ENCODE results near the gene AKNAD1.

The AKNAD1 gene

DNA sequence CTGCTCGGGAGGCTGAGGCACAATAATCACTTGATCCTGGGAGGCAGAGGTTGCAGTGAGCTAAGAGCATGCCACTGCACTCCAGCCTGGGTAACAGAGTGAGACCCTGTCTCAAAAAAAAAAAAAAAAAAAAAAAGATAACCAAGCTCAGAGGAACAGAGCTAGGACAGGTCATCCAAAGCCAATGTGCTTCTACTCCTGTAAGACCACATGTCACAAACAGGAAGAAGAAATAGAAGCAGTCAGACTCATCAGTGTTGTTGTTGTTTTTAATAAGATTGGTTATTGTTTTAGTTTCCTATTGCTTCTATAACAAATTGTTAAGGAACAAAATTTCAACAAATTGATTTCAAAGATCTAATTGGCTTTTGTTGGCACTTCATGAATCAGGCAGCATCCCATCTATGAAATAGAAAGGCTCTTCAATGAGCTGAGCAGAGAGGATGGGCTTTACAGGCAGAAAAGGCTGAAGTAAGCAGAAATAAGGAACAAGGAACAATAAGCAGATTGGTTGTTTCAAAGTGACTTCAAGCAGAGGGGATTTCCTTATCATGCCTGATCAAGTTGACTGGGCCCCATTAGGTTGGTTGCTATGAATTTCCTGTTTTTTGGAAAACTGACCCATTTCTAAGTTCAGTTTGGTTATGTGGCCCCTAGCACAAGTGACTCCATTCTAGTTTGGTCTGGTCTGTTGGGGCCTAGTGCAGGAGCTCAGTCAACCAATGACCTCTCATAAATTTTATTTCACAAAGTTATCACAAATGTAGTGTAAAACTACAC lies 6.0 kb upstream of the AKNAD1 start:
- no peak for DNase-seq (ENCODE audit: low spot score)

DNA sequence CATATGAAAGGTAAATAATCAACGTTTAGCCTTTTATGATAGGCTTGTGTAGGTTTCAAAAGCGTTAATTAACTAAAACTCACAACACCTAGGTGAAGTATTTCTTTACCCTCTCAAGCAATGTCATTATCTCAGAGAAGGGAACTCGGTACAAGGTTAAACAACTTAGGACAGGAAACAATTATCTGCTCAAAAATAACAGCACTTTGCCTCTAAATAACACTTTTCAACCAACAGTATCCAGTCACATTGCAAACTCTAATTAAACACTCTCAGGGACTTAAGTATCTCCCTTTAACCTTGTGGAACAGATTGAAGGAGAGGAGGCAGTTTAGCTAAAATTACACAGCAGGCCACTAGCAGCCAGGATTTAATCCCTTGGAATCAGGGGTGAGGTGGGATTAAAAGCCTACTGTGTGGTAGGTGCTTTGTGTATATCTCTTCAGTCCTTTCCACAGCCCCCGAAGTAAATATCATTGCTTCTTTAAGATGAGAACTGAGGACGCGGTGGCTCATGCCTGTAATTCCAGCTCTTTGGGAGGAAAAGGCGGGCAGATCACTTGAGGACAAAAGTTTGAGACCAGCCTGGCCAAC lies 5.2 kb upstream of the AKNAD1 start:
- DNase-seq (ENCODE audit: low spot score): no peak

DNA sequence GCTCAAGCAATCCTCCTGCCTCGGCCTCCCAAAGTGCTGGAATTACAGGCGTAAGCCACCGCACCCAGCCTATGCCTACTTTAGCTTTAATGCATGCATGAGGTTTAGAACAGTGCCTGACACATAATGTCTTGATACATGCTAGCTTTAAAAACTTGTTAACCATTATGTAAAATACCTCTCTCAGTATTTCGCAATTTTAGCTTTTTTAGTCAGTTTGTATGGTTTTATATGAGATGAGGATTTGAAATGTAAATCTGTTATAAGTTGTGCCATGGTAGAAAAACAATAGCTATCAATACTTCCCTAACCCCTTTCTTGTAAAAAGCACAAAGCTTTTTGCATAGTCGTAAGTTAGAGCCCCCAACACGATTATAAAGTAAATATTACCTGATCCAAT lies 4.7 kb upstream of the AKNAD1 start:
- no peak for DNase-seq (ENCODE audit: low spot score)

DNA sequence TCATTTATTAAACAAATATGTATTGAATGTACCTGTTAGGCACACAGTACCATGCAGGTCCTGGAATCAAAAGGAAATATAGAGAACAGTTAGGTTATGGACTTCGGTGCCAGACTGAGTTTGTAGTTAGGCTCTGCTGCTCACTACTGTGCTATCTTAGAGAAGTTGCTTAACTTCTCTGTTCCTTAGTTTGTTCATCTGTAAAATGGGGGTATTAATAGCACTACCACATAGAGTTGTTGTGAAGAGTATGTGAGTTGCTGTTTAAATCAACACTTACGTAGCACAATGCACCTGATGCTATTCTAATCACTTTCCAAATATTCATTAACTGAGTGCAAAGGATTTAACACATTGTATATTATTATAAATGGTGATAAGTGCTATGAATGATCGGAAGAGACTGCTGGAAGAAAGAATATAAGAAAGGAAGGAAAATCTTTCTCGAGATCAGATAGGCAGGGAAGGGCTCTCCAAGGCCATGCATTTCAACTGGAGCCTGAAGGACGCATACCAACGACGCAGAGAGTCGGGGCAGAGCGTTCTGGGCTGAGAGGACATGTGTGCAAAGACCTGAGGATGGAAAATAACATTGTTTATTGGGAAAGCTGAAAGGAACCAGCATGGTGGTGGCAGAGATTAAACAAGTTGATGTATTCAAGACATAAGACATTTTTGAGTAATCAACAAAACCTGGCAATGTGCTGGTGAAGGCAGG lies 3.5 kb upstream of the AKNAD1 start:
- no peak for DNase-seq (ENCODE audit: low spot score)

DNA sequence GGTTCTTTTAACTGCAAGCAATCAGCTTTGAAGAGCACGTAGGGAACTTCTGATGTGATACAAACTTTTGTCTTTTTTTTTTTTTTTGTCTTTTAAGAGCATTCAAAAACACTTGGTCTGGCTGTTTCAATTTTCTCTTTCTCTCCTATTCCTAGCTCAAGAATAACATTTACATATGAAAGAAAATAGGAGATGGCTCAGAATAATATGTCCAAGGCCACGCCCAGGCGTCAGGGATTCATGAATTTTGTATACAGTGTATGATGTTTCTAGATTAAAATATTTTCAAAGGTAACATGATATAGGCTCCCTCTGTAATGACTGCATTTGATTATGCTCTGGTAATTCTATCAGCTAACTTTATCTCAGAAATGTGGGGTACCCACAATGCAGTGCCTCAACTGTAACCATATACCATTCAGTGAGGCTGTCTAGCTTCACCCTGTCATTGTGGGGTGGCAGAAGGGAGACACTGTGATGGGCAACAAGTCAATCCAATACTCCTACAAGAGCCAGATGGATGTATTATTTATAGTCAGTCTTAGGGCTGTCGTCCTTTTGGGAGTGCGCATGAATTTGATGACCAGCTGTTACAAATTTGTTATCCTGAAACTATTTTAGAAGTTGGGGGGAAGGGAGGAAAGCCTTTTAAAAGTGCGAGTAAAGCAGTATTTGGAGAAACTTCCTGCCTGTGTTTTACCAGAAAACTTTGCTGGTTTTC lies 1.5 kb upstream of the AKNAD1 start:
- no peak for DNase-seq (ENCODE audit: low spot score)

DNA sequence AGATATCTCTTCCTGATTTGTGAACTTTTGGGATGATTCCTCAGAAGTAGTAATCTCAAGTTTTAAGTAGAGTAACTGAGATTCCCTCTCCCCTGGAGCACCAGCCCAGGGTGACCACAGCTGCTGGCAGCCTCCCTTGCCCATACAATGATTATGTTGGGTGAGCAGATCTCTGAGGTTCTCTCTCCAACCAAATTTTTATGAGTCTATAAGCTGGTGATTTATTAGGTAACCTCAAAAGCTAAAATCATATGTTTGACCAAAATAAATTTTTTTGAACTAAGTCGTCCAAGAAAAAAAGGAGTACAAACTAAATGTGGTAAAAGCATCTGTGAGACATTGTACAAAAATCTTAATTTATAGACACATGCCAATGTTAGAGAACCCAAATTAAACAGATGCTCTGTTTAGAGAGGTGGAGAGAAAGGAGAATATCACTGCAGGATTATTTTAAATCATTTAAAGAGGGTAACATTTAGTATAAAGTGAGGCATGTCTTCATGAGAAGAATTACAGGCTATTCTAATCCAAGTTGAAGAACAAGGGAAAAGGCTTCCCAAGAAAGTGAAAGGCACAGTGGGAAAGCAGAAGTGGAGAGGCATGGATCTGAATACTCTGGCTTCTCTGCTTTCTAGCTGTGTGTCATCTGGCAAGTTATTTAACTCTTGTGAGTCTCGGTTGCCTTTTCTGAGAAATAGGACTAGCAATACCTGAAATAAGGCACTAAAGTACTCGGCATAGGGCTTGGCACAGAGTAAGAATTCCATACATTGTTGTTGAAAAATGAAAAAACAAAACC lies 2.5 kb downstream of the AKNAD1 start:
- DNase-seq (ENCODE audit: low spot score): no peak

DNA sequence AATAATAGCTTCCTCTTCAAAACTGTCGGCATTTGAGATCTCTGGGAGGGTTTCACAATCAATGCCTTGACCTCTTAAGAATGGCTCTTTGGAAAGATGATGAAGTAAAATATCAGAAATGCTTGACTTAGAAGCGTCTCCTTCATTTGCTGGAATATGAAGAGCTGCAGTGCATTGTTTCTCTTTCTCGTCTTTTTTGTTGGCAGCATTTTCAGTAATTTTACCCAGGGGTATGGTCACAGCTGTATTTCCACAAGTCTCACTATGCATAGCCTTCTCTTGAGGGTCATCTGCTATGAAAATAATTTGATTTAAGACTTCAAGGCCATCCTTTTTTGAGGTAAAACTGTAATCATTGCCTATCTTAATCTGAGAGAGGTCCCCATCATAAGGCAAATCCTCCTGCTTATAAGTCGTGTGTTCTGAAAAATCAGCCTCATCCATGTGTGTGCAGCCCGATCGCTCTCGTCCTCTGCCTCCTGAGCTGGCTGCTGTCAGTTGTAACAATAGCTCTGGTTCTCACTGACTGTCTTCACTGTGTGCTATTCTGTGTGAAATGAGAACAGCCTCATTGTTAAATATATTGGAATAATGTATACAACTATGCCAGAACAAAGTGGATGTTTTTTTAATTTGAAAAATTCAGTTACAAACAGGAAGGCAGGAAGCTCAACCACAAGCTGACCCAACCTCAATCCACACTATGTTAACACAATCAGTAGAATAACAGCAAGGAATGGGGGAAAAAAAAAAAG lies 4.5 kb downstream of the AKNAD1 start:
- DNase-seq (ENCODE audit: low spot score): no peak

DNA sequence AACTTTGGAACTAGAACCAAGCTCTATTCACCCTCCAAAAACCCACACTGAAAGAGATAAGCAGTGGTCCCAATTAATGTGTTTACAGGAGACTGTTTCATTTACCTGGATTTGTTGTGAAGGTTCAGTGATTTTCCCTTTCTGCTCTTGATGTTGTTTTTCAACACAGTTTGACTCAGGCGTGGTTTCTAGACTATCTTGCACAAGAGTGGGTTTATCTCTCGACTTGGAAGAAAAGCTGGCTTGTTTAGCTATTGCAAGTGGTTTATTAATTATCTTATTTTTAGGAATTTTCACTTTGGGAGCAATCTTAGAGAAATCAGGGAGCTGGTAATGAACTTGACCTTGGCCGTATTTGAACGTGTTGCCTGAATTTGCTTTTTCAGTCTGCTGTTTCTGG lies 5.3 kb downstream of the AKNAD1 start:
- DNase-seq (ENCODE audit: low spot score): no peak

DNA sequence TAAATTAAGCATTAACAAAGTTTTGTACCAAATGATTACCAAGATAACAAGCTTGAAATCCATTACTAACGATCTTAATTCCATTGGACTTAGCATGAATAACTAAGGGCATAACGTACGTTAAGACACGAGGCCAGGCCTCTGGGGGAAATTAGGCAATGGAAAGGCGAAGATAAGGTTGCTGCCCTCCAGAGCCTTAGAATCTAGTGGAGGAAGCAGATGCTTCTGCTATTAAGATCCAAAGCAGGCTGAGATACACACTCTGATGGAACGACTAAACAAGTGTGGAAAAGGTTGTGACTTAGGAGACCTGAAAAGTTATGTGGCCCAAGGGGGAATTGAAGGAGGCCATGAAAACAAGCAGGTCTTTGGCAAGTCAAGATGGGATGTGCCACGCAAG lies 6.0 kb downstream of the AKNAD1 start:
- DNase-seq (ENCODE audit: low spot score): no peak

DNA sequence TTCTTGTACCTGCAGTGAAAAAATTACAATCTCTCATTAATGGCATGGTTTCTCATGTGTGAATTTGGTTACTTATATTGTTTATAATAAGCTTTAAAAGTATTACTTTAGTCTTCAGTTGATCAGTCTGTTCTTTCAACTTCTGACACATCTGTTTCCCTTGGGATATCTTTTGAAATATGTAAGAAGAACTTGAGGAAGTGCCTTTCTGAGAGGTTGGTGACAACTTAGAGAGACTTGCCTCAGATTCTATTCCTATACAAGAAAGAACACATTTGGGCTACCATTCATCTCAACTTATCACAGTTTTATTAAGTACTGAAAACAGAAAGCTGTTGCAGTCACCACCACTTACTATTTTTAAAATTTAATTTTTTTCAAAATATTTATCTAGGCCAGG lies 8.1 kb downstream of the AKNAD1 start:
- no peak for DNase-seq (ENCODE audit: low spot score)

DNA sequence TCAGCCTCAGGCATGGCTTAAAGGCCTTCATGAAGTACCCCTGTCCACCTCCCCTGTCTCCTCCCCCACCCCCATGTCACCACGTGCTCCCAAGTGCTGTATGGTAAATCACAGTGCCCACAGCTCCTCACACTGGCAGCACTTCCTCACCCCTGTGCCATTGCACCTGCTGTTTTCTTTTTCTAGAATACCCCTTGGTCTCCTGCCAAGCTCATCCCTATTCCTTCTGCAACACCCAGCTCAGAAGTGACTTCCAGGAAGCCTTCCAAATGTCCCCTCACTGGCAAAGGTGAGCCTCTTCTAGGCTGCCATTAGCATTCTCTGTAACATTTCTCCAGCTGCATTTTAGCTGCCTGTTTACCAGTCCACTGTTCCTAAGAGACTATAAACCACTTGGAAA lies 9.4 kb downstream of the AKNAD1 start:
- no peak for DNase-seq (ENCODE audit: low spot score)

DNA sequence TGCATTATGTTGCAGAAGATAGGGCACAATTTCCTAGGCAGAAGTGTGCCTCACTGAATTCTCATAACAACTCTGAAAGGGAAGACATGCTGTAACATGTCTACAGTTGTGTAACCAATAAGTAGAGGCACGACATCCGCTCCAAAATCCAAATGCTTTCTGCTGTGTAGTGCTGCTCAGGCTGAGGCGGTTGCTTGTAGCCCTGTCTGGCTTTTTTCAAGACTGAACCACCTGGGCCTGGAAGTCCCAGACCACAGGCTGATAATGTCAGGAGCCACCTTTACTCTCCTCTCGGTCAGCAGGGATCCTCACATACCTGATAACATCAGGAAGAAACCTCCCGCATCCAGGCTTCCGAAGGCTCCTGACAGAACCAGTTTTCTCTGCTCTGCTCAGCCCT lies 10.9 kb downstream of the AKNAD1 start:
- DNase-seq (ENCODE audit: low spot score): no peak

DNA sequence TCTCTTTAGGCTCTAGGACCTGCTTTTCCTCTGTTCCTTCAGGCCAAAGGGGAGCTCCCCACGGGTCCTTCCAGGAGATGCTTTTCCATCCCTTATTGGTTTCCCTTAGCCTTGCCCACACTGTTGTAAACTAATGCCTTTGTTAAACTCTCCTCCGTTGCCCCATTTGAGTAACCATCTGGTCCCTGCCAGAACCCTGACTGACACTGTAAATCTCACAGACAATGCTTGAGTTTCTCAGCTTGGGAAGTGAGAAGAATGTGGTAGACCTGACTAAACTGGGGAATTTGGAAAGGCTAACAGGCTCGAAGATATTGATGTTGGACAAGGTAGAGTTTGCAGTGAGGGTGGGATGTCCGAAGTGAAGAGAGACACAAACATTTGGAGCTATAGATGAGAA lies 11.4 kb downstream of the AKNAD1 start:
- no peak for DNase-seq (ENCODE audit: low spot score)

DNA sequence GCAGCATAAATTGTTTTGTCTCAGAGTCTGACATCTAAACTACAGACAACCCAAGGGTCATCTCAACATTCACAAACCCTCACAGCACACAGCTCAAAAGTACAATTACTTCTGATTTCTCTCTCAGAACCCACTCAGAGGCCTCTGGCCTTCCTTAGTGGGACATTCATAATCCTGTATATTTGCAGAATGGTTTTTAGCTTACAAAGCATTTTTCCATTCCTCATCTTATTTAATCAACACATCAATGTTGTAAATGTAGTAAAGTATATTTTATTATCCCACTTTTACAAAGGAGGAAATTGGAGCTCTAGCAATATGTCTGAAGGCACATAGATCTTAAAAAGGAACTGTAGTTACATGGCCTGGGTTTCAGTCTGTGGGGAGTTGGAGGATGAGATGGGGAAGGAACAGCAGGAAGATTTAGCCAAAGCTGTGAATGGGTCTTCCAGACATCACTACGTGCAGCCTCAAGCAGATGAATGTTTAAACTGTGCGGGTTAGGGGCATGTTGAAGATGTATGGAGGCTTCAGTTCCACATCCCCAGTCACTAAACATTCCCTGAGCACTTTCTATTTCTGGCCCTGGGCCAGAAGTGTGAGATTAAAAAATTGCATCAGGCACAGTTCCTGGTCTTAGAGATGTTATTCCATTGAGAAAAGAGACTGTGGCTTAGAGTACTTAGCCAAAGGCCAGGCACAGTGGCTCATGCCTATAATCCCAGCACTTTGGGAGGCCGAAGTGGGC lies 13.3 kb downstream of the AKNAD1 start:
- no peak for DNase-seq (ENCODE audit: low spot score)

DNA sequence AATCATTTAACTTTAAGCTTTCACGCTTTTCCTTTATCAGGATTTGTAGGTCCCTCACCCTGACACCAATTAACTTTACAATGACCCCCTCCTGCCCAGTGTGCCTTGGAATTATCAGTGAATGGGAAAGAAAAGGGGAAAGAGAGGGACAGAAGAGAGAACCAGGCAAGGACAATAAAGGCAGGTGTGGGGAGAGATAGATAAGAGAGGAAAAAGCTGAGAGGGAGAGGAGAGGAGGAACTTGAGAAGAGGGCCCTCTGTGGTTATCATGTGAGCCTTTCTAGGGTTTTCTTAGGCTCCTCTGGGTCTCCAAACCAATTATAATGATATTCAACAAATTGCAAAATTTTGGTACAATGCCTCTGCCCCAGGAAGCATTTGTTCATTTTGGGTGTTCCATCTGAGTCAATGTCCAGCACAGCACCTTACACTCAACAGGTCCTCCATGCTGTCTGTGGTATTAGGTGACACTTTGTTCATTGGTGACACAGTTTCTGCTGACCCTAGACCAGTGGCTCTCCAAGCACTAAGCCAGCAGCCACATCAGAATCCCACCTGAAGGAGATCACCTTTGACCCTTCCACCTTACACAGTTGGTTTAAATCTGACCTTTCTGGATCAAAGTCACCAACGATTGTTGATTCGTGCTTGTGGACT lies 14.2 kb downstream of the AKNAD1 start:
- no peak for DNase-seq (ENCODE audit: low spot score)

DNA sequence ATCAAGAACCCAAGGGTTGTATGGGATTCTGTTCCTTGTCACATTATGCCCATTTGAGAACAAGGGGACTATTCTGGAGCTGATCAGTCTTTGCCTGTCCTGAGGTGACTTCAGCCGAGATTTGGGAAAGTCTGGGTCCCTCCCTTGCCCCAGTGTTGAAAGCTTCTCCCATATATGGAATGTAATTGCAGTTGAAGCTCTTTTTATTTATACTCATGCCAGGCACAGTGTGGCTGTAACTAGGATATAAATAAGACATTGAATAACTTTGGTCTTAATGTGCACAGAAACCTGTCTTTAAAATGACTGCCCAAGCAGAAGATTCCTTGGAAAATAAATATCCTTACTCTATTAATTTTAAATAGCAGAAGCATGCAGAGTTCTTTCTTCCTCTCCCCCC lies 15.2 kb downstream of the AKNAD1 start:
- no peak for DNase-seq (ENCODE audit: low spot score)

DNA sequence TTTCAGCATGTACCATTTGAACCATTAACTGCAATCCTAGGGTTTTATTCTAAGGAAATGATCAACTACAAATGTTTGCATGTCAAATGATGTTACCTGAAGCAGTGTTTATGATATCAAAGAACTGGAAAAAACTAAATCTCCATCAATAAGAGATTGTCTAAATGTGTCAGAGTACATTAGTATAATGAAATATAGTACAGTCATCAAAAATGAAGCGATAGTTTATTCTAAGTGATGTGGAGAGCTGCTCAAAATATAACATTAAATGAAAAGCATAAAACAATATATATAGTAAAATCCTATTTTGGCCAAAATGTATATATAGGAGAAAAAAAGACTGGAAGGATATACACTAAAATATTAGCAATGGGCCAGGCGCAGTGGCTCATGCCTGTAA lies 24.0 kb downstream of the AKNAD1 start:
- no peak for DNase-seq (ENCODE audit: low spot score)

DNA sequence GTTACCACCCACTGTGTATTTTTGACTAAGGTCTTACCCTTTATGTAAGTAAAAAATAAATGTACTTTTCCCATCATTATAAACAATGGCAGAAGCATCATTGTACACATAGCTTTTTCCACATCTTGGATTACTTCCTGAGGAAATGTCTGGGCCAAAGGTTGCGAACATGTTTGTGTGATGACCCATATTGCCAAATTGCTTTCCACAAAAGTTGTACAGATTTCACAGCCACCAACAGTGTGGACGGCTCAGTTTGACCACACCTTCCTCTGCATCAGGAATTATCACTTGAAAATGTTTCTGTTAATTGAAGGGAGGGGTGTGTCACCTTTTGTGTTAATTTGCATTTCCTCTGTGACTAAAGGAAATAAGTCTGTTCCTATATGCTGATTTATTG lies 25.7 kb downstream of the AKNAD1 start:
- DNase-seq (ENCODE audit: low spot score): no peak

DNA sequence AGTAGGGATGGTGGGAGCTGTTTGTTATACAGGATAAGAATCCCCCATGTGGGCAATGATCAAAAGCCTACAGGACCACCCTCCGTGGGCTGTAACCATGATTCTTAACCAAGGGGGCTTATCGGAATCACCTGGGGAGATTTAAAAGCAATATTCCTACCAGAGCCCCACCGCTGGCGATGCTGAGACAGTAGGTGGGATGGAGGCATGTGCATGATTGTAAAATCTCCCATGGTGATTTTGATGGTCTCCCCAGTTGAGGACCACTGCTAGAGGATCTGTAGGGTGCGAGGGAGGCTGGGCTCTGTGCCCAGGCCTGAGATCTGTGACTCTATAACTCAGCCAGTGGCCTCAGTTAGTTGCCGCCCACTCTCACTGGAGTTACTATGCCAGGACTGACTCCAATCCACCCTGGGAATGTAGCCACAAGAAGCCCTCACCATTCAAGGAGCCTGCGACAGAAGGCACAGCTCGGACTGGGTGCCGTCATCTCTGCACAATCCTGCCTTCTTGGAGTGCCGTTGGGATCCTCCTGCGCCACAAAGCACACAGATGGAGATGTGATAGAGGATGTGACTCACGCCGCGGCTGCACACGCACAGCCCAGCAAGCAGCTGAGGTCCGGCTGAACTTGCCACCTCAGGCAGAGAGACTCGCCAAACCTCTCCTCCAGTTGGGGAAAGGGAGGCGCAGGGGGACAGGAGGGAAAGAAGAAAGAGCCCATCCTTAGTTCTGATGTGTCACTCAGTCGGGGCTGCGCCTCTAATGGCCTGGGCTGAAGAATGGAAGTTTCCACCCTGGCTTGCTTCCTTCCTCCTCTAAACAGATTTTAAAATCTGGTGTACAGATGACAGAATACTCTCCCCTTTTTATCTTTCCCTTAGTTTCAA lies 26.5 kb downstream of the AKNAD1 start:
- no peak for DNase-seq (ENCODE audit: low spot score)

All from CD4-positive, alpha-beta T cell treated with Interleukin-2 at 100 ng/mL for 4 hours (primary cell).